Measurements from ENCODE around the gene GSTM2.

GSTM2 gene

GRCh38 chr1:109716121-109716520, 48.3 kb downstream of the GSTM2 start:
- no peak for DNase-seq (ENCODE audit: low spot score)

GRCh38 chr1:109716570-109717090, 48.8 kb downstream of the GSTM2 start:
- DNase-seq (ENCODE audit: low spot score): no peak

GRCh38 chr1:109717729-109718128, 49.9 kb downstream of the GSTM2 start:
- DNase-seq (ENCODE audit: low spot score): no peak

GRCh38 chr1:109718495-109718894, 50.6 kb downstream of the GSTM2 start:
- no peak for DNase-seq (ENCODE audit: low spot score)

GRCh38 chr1:109719337-109719837, 51.5 kb downstream of the GSTM2 start:
- no peak for DNase-seq (ENCODE audit: low spot score)

GRCh38 chr1:109721042-109721441, 53.2 kb downstream of the GSTM2 start:
- no peak for DNase-seq (ENCODE audit: low spot score)

GRCh38 chr1:109721971-109722370, 54.1 kb downstream of the GSTM2 start:
- DNase-seq (ENCODE audit: low spot score): no peak

GRCh38 chr1:109722908-109723691, 55.2 kb downstream of the GSTM2 start:
- no peak for DNase-seq (ENCODE audit: low spot score)

All from globus pallidus (tissue), 1 donor.